ENCODE measurements around the gene KCNJ14. TPM values are rescaled to one million over a fixed set of nuclear protein-coding genes. Genes with fewer than 3 reads are reported as not detected.

Gene KCNJ14
- polyA plus RNA-seq, 3 donors, result 0.09 to 0.56 TPM; not detected in 1

GRCh38 chr19:48475369-48476068 is 20.1 kb downstream of the KCNJ14 start:
- H3K9ac ChIP-seq (ENCODE audit: insufficient read depth, low read length, poor library complexity, severe bottlenecking), result no peak overlapping the region
- H3K36me3 Mint-ChIP-seq, result peaks cover 64 to 86% of the 10 kb centered on the region in 2 donors
- no peak for TF ChIP-seq CTCF (IDR thresholded peaks at IDR 0.05)
- H3K9me3 Mint-ChIP-seq, result no peaks in the 10 kb centered on the region
- no peak overlapping the region for H3K27ac ChIP-seq (ENCODE audit: low read depth in 1 of 2, low read length in 2 of 2)
- H3K79me2 ChIP-seq (ENCODE audit: insufficient read depth, low read length), result peaks cover 14% of the 10 kb centered on the region
- no peaks in the 10 kb centered on the region for H3K9me3 ChIP-seq (replicated peaks in 1 of 2; ENCODE audit: control insufficient read depth in 1 of 2, insufficient read depth in 1 of 2, low read length in 2 of 2)
- H3K36me3 ChIP-seq (replicated peaks in 1 of 2; ENCODE audit: control insufficient read depth in 1 of 2, insufficient read depth in 2 of 2, low read length in 2 of 2), result peaks cover 78 to 81% of the 10 kb centered on the region in 2 donors
- peaks cover 7 to 10% of the 10 kb centered on the region in 2 donors for H3K4me1 ChIP-seq (ENCODE audit: control insufficient read depth in 1 of 2, insufficient read depth in 2 of 2, low read length in 2 of 2)
- intact Hi-C loops (cut with micrococcal nuclease), result no loop called here
- H4K20me1 ChIP-seq (ENCODE audit: insufficient read depth, low read length), result peaks cover 41% of the 10 kb centered on the region
- DNase-seq, result no peak
- WGBS (ENCODE audit: insufficient coverage), result 96% methylated on average over 16 of the region's 17 CpGs
- peaks cover 1 to 11% (median 9%) of the 10 kb centered on the region in 3 donors for H3K27me3 Mint-ChIP-seq (ENCODE audit: low read depth in 3 of 3)
- no peak overlapping the region for H3K4me2 ChIP-seq (replicated peaks; ENCODE audit: extremely low read depth, low read length, poor library complexity, severe bottlenecking)
- H3K27me3 ChIP-seq (ENCODE audit: control insufficient read depth in 2 of 2, insufficient read depth in 2 of 2, low read length in 2 of 2), result no peaks in the 10 kb centered on the region
- no peak overlapping the region for H3K4me3 ChIP-seq (replicated peaks in 1 of 3; ENCODE audit: low read depth in 2 of 3, low read length in 3 of 3)
- H3K4me1 Mint-ChIP-seq, result peaks cover 13% of the 10 kb centered on the region
- no peak overlapping the region for H2AFZ ChIP-seq (ENCODE audit: insufficient read depth, low read depth, low read length, poor library complexity, severe bottlenecking)
- H3K27ac Mint-ChIP-seq, result peak overlapping the region in 4 of 7 donors; percentile 25 to 66 (median 37)
- no peak overlapping the region for H3K4me3 Mint-ChIP-seq

GRCh38 chr19:48476176-48476575 is 20.8 kb downstream of the KCNJ14 start:
- Mint-ChIP-seq H3K4me3 (no peak overlapping the region), H3K4me1 (peaks cover 15% of the 10 kb centered on the region), H3K27me3 (ENCODE audit: low read depth in 3 of 3) (peaks cover 1 to 14% (median 13%) of the 10 kb centered on the region in 3 donors), H3K27ac (peak overlapping the region in 1 of 7 donors; percentile 3), H3K36me3 (peaks cover 59 to 80% of the 10 kb centered on the region in 2 donors), H3K9me3 (no peaks in the 10 kb centered on the region)
- no peak overlapping the region for H3K4me2 ChIP-seq (replicated peaks; ENCODE audit: extremely low read depth, low read length, poor library complexity, severe bottlenecking)
- no peak for DNase-seq
- H3K27me3 ChIP-seq (ENCODE audit: control insufficient read depth in 2 of 2, insufficient read depth in 2 of 2, low read length in 2 of 2), result no peaks in the 10 kb centered on the region
- 98% methylated on average over 5 of the region's 9 CpGs for WGBS (ENCODE audit: insufficient coverage)
- peaks cover 72 to 74% of the 10 kb centered on the region in 2 donors for H3K36me3 ChIP-seq (replicated peaks in 1 of 2; ENCODE audit: control insufficient read depth in 1 of 2, insufficient read depth in 2 of 2, low read length in 2 of 2)
- peaks cover 35% of the 10 kb centered on the region for H4K20me1 ChIP-seq (ENCODE audit: insufficient read depth, low read length)
- no peak for TF ChIP-seq CTCF (IDR thresholded peaks at IDR 0.05)
- H3K4me1 ChIP-seq (ENCODE audit: control insufficient read depth in 1 of 2, insufficient read depth in 2 of 2, low read length in 2 of 2), result peaks cover 14 to 15% of the 10 kb centered on the region in 2 donors
- H2AFZ ChIP-seq (ENCODE audit: insufficient read depth, low read depth, low read length, poor library complexity, severe bottlenecking), result no peak overlapping the region
- intact Hi-C loops (cut with micrococcal nuclease), result no loop called here
- H3K9me3 ChIP-seq (replicated peaks in 1 of 2; ENCODE audit: control insufficient read depth in 1 of 2, insufficient read depth in 1 of 2, low read length in 2 of 2), result no peaks in the 10 kb centered on the region
- no peak overlapping the region for H3K4me3 ChIP-seq (replicated peaks in 1 of 3; ENCODE audit: low read depth in 2 of 3, low read length in 3 of 3)
- H3K9ac ChIP-seq (ENCODE audit: insufficient read depth, low read length, poor library complexity, severe bottlenecking), result no peak overlapping the region
- H3K27ac ChIP-seq (ENCODE audit: low read depth in 1 of 2, low read length in 2 of 2), result no peak overlapping the region
- peaks cover 7% of the 10 kb centered on the region for H3K79me2 ChIP-seq (ENCODE audit: insufficient read depth, low read length)
